ENCODE results near the gene VTN.

Gene VTN

DNA sequence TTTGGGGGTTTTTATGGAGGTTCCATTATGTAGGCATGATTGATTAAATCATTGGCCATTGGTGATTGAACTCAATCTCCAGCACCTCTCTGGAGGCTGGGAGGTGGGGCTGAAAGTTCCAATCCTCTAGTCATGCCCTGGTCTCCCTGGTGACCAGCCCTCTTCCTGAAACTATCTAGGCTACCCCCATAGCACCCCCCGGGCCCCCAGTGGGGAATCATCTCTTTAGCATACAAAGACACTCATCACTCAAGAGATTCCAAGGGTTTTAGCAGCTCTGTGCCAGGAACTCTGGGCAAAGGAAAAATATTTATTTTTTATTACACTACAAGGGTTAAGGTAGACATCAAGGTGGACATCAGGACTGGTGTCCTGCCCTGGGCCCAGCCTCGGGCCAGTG, 25.3 kb upstream of the VTN start:
- no peak for DNase-seq

DNA sequence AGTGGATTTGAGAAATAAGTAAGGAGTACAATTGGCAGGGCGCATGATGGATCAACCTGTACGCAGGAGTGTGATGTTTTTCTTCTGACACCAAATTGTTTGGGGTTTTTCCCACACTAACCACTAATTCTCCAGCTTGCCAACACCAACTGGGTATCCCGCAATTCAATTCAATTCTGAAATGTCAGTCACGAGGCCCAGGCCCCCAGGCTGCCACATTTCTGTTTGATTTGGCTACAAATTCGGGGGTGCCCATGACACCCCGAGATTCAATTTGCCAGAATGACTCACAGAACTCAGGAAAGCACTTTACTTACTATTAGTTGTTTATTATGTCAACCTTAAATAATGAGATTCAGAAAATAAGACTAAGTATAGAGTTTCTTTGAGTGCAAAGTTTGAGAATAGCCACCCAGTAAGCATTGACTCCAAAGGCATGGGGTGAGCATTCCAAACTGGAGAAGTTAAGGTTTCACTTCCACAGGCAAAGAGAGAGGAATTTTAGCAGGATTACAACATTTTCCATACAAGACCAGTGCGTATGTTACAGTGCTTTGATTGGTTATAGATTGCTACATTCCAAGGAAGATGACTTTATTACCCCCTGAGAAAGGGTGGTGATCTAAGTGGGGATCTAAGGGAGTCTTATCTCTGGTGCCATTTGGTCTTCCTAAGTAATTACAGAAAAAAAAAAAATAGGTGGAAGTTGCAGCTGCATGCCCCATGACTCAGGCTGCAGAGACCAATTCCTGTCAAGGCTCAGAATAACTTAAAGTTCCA, 24.4 kb upstream of the VTN start:
- peak in 1 of 3 donors; percentile 32 for DNase-seq

DNA sequence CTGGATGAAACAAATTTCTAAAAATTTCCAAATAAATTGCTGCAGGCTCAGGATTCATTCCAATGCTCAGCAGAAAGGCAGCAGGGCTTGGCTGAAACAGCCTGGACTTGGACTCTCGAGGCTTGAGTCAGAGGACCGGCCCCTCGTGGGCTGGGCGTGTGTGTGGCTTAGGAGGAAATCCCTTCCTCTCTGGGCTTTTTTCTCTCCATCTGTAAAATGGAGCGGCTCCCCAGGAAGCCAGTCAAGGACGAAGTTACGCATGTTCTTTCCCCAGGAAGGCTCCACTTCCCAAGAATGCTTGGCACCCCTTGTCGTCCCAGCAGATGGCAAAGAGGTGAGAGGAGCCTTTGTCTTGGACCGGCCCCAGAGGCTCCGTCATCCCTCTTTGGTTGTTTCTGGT, 22.4 kb upstream of the VTN start:
- DNase-seq: no peak

DNA sequence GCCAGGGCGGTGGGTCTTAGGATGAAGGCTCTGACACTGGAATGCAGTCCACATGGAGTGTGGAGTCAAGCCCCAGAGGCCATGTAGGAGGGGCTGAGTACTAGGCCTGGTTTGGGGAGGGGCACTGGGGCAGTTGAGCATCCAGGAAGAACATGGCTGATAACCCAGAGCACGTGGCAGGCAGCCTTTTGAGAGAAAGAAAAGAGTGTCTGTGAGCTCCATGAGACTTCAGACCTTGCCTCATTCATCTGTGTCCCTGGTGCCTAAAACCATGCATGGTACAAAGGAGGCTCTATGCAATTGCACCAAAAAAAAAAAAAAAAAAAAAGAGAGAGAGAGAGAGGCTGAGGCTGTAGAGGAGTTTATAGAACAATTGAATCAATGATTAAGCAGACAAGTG, 21.3 kb upstream of the VTN start:
- no peak for DNase-seq

DNA sequence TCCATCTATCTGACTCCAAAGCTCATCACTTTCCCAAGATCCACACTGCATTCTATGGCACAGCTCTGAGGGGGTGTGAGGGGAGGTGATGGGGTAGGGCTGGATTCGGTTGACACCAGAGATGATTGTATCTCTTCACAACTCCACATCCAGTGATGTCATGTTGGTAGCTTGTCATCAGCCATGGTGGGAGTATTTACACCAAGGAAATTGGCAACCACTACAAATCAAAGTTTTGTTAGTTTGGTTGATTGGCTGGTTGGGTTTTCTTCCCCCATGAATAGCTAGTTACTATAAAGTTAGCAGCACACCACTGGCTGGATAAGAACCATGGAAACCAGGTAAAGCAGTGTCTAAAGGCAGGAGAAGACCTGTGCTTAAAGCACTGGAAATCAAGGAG, 20.9 kb upstream of the VTN start:
- no peak for DNase-seq

DNA sequence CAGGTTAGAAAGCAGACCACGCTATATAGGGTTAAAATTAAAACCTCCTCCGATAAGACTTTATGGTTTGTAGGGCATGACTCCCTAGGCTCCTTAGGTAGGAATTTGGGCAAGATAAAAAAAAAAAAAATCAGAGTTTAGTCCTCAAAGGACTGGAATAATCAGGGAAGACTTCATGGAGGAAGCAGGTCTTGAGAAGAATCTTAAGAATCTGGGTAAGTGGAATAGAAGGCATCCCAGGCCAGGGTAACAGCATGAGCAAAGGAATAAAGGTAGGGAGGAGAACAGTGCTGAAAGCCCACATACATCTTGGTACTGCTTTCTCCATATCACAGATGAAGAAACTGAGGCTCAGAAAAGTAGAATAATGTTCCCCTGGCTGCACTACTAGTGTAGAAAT, 20.5 kb upstream of the VTN start:
- DNase-seq: no peak

DNA sequence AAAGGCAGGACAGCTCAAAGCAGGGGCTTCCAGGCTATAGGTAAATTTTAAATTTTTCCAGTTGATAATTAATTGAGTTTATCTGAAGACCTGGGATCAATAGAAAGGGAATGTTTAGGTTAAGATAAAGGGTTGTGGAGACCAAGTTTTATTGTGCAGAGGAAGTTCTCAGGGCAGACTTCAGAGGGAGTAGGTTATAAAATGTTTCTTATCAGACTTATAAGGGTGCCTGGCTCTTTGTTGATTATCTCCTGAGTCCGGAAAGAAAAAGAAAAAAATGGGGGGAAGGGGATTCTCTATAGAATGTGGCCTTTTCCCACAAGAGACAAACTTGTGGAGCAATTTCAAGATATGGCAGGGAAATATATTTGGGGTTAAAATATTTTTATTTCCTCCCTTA, 20.0 kb upstream of the VTN start:
- DNase-seq: no peak

DNA sequence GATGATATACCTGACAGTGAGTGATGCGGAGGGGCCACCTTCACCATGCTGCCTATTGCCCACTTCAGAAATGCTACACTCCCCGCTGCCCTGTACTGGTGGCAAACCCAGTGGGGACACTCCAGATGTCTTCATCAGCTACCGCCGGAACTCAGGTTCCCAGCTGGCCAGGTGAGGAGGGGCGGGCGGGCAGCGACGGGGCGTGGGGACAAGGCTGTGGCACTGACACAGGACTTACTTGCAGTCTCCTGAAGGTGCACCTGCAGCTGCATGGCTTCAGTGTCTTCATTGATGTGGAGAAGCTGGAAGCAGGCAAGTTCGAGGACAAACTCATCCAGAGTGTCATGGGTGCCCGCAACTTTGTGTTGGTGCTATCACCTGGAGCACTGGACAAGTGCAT, 18.0 kb upstream of the VTN start:
- no peak for DNase-seq

DNA sequence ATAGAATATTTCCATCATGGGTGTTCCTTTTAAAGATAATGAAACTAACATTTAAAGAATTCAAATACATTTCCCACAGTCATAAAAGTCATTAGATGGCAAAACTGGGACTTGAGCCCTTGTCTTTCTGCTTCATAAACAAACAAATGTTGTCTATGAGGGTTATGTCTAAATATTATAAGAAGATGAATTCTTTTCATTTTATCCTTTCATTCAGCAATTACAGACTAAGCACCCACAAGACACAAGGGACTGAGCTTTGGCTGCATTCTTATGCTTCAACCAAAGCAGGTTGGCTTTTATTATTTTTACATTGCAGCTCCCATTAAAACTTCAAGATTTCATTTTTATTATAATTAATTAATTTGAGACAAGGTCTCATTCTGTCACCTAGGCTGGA, 16.3 kb upstream of the VTN start:
- no peak for DNase-seq

DNA sequence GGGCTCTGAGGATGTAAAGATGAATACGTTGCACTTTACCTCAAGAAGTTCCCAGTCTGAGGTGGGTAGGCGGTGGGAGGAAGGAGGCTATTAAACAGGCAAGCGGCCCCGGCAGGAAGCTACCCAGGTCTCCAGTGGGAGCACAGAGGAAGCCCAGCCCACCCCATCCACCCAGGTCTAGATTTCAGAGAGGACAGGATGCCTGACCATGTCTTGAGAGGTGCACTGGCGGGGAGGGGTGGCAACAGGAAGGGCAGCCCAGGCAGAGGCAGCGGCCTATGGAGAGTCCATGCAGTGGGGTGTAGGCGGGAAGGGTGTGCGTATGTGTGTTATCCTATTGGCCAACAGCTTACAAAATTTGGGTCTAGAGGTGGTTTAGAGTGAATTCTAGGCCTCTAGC, 15.3 kb upstream of the VTN start:
- no peak for DNase-seq

DNA sequence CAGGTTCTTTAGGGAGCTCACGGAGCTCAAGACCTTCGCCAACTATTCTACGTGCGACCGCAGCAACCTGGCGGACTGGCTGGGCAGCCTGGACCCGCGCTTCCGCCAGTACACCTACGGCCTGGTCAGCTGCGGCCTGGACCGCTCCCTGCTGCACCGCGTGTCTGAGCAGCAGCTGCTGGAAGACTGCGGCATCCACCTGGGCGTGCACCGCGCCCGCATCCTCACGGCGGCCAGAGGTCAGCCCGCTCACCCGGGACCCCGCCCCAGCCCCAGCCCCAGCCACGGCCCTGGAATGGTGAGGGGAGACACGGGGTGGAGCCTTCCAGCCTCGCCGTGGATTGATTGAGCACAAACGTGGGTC, 14.9 kb upstream of the VTN start:
- DNase-seq: no peak

DNA sequence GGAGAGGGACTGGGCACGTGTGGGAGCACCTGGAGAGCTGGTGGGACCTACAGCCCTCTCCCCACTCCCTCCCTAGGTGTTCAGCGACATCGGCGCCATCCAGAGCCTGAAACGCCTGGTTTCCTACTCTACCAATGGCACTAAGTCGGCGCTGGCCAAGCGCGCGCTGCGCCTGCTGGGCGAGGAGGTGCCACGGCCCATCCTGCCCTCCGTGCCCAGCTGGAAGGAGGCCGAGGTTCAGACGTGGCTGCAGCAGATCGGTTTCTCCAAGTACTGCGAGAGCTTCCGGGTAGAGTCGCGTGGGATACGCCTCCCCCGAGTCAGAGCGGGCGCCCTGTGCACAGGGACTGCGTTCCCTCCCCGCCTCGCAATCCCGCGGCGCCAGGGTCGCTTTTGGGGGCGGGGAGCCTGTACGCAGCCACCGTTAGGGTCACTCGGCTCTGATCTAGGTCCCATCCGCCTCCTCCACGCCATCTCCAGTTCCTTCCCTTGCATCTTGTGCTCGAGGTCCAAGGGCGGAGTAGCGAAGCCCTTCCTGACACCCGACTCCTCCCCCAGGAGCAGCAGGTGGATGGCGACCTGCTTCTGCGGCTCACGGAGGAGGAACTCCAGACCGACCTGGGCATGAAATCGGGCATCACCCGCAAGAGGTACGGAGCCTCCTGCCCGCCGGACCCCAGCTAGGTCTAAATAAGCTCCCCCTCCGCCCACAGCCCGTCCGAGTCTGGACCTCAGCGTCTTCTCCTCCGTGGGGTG, 14.4 kb upstream of the VTN start:
- DNase-seq: peak; percentile 62 to 77 (median 63)

DNA sequence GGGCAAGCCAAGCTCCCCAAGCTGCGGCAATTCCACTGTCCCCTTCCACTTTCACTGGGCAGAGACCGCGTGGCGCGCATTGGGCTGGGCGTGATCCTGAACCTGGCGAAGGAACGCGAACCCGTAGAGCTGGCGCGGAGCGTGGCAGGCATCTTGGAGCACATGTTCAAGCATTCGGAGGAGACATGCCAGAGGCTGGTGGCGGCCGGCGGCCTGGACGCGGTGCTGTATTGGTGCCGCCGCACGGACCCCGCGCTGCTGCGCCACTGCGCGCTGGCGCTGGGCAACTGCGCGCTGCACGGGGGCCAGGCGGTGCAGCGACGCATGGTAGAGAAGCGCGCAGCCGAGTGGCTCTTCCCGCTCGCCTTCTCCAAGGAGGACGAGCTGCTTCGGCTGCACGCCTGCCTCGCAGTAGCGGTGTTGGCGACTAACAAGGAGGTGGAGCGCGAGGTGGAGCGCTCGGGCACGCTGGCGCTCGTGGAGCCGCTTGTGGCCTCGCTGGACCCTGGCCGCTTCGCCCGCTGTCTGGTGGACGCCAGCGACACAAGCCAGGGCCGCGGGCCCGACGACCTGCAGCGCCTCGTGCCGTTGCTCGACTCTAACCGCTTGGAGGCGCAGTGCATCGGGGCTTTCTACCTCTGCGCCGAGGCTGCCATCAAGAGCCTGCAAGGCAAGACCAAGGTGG, 11.2 kb upstream of the VTN start:
- peak; percentile 52 to 68 (median 61) for DNase-seq

DNA sequence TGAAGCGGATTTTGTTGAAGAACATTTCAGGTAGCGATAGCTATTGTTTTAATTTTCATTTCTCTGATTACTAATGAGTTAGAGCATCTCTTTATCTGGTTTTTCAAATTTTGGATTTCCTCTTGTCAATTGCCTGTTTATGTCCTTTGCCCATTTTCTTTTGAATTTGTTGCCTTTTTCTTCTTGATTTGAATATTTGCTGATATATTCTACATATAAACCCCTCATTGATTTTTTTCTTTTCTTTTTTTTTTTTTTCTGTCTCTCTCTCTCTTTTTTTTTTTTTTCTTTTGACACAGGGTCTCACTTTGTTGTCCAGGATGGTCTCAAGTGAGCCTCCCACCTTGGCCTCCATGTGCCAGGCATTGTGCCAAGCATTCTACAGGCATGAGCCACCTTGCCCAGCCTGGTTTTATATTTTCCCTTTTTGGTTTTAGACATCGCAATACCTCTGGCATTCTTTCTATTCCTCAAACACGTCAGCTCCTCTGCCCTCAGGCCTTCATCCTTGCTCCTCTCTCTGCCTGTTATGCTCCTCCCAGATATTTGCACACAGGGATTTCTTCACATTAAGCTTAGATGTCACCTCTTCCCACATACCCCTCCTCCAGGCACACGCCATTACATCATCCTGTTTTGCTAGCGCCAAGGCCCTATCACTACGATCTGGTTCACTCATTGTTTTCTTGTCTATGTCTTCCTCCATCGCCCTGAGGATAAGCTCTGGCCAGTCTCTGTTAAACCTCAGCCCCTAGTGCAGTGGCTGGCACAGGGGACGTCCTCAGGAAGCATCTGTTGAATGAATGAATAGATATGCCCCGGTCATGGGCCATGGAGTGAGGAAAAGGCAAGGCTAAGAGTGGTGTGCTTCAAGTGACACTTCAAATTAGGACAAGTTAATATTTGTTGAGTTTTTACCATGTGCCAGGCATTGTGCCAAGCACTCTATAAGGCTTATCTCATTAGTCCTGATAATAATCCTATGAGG, 10.0 kb upstream of the VTN start:
- peak; percentile 60 to 66 (median 63) for DNase-seq

DNA sequence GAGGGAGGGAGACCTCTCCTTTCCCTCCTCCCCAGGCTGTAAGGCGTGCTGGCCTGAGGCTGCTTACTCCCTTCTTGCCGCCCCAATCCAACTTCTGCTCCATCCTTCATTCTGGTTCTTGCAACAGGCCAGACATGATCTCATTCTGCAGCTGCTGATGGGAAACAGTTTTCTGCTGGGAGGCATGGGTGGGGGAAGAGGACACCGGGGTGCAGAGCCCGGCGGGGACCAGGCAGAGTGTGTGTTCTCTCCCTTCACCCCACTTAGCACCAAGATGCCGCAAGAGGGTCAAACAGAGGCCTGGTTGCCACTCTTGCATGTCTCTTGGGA, 2.8 kb upstream of the VTN start:
- DNase-seq: no peak

DNA sequence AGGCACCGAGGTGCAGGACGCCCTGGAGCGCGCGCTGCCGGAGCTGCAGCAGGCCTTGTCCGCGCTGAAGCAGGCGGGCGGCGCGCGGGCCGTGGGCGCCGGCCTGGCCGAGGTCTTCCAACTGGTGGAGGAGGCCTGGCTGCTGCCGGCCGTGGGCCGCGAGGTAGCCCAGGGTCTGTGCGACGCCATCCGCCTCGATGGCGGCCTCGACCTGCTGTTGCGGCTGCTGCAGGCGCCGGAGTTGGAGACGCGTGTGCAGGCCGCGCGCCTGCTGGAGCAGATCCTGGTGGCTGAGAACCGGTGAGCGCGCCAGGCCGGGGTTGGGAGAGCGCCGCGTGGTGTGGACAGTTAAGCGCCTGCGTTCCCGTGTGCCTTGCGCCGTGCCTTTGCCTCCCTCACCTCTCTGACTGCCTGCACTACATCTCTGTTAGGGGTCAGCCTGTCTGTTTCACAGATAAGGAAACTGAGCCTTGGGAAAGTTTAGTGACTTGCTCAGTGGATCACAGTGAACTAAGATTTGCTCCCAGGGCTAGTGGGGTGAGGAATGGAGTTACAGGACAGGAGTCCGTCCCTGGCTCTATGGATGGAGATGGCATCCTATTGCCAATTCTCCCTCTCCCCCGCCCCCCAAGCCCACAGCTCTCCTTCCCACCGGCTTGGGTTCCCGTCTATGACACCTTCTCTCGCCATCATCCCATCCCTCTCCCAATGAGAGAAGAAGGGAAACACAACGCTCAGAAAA, 2.3 kb upstream of the VTN start:
- DNase-seq: no peak

DNA sequence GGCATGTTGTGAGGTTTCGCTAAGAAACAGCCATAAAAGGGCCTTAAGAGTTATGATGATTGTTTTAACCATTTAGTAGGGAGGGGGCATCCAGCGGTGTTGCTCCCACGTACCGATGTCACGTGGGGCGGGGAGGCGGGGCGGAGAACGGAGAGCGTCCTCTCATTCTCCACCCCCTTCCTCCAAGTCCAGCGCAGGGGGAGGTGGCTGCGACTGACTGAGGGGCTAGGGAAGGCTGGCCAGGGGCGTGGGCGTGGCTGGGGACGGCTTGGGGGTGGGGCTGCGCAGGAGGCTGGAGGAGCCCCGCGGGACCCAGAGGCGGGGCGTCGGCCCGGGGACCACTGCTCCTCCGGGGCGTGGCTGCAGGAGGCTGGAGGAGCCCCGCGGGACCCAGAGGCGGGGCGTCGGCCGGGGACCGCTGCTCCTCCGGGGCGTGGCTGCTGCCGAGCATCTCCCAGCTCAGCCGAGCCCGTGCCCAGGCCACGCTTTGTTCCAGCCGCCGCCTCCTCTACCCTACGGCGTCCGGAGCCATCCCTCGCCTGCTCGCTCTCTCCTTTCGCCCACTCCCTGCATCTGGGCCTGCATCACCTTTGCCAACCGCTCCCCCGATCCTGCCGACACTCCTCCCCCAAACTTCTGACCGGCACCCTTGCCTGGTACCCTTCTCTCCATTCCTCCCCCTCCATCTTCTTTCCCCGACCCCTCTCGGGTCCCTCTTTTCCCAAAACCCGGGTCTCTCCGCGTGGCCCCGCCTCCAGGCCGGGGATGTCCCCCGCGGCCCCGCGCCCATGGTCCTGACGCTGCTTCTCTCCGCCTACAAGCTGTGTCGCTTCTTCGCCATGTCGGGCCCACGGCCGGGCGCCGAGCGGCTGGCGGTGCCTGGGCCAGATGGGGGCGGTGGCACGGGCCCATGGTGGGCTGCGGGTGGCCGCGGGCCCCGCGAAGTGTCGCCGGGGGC, 1.4 kb upstream of the VTN start, which contains the start of gene SARM1:
Gene SARM1 (plus strand): TSS at position 450 of the 958 bp plus-strand sequence. CDS start 339 bp downstream, at position 789.
- DNase-seq: peak in 2 of 3 donors; percentile 40 to 60

DNA sequence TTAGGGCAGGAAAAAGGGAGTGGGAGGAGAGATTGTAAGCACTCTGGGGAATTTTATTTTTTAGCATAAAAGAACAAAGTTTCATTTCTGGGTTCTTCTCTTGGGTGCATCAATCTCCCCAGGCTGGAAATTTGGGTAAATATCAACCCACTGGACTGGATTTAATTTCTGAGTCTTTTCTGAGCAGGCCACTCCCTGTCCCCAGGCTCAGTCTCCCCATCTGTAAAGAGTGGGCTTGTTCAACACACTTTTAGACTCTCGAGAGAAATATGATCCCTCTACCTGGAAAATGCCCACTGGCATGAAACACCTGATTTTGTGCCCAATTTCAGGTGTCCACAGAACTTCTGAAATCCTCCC, 617 bp upstream of the VTN start:
- DNase-seq: no peak

DNA sequence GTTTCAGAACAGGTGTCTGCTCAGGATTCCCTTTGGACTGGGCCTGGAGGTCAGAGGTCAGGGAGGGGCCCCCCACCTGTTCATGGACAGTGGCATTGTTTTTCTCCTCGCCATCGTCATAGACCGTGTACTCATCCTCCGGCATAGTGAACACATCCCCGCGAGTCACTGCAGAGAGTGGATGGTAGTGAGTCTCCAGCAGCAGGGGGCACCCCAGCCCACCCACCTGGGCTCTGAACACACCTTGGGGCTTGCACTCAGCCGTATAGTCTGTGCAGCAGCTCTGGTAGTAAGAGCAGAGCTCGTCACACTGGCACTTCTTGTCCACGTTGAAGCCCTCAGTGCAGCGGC, 448 bp downstream of the VTN start:
- DNase-seq: no peak

DNA sequence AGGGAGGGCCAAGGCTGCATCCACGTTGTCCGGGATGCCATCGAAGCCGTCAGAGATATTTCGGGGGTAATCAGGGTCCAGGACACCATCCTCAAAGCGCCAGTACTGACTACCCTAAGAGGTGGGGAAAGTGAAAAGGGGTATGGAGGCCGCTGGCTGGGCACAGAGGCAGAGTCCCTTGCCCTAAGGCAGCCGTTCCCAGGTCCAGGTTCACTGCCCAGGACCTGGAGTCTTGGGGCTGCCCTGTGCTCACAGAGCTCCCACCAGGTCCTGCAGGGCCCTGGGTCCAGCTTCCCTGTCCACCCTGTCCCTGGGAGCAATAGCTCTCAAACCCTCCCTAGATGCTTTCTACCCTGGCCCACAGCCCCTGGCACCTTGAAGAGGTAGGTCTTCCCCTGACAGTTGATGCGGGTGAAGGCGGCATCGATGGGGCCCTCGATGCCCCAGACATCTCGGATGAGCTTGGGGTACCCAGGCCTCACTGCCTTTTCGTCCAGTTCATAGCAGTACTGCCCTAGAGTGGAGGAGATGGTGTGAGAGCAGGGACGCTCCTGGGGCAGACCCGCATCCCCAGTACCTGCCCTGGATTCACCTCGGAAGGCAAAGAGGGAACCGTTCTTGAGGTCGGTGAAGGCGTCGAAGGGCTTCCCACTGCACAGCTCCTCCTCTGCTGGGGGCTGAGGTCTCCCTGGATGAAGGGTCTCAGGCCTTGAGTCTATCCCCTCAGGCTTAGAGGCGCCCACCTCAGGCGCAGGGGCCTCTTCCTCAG, 1.0 kb downstream of the VTN start:
- no peak for DNase-seq
